Activated T-cell treated with anti-CD3 and anti-CD28 coated beads for 24 hours (primary cell): Measurements from ENCODE around the gene TRAPPC2L.

ENCODE experiments used
- DNase-seq: peaks from one replicate; pipeline ENCODE4 v3.0.0-alpha.2; 2020; ENCODE audit warnings: low read depth

Gene TRAPPC2L

GRCh38 chr16:88856828-88857727 is at the start of gene TRAPPC2L, which contains the start of gene GALNS:
Gene TRAPPC2L (plus strand): TSS chr16:88857127. CDS start chr16:88857151, 24 bp downstream.
Gene GALNS (minus strand): TSS chr16:88856947. CDS start chr16:88856877, 70 bp downstream.
- peak; percentile 98 for DNase-seq

- DNase-seq: no peak
These were observed 49.7 kb upstream of the TRAPPC2L start for GRCh38 chr16:88807142-88807625.

- DNase-seq: no peak
These were observed 49.1 kb upstream of the TRAPPC2L start for GRCh38 chr16:88807626-88808453.

- no peak for DNase-seq
These were observed 47.8 kb upstream of the TRAPPC2L start for GRCh38 chr16:88809068-88809675.

GRCh38 chr16:88809676-88810165 is 47.2 kb upstream of the TRAPPC2L start:
- DNase-seq: no peak

GRCh38 chr16:88810166-88810911 is 46.6 kb upstream of the TRAPPC2L start:
- no peak for DNase-seq

- DNase-seq: peak; percentile 62
These were observed 45.8 kb upstream of the TRAPPC2L start for GRCh38 chr16:88810912-88811768.

- DNase-seq: peak; percentile 97
These were observed 45.0 kb upstream of the TRAPPC2L start, which contains the start of gene APRT for GRCh38 chr16:88811769-88812512. Gene APRT (minus strand): TSS chr16:88811928. CDS start chr16:88811899, 29 bp downstream.

- DNase-seq: no peak
These were observed 44.2 kb upstream of the TRAPPC2L start for GRCh38 chr16:88812513-88813268.

- no peak for DNase-seq
These were observed 43.4 kb upstream of the TRAPPC2L start for GRCh38 chr16:88813269-88814143.

- no peak for DNase-seq
These were observed 42.8 kb upstream of the TRAPPC2L start for GRCh38 chr16:88814144-88814502.

GRCh38 chr16:88815227-88815626 is 41.7 kb upstream of the TRAPPC2L start:
- no peak for DNase-seq

GRCh38 chr16:88815901-88816589 is 40.9 kb upstream of the TRAPPC2L start:
- peak; percentile 54 for DNase-seq

- no peak for DNase-seq
These were observed 40.0 kb upstream of the TRAPPC2L start for GRCh38 chr16:88816736-88817535.

- DNase-seq: no peak
These were observed 38.9 kb upstream of the TRAPPC2L start for GRCh38 chr16:88817785-88818574.

GRCh38 chr16:88818575-88818874 is 38.4 kb upstream of the TRAPPC2L start:
- no peak for DNase-seq
